Body of pancreas (tissue), 4 donors: ENCODE measurements around the gene RUNX2. TPM values are rescaled to one million over a fixed set of nuclear protein-coding genes. Genes with fewer than 3 reads are reported as not detected.

Source experiments
- ATAC-seq: fragments of 150-250 bp; one replicate; pipeline ENCODE4 v1.9.1; 2016
- DNase-seq, 4 donors: peaks; one replicate each; pipeline ENCODE4 v3.0.0-alpha.2; 2019
- H3K27ac ChIP-seq, 4 donors: fragments of 200-600 bp; sonication (generic); 1 replicate in 3 of 4; 2 replicates in 1 of 4; pipeline versions ENCODE4 v1.5.1 to v1.6.1; 2016 to 2019; ENCODE audit warnings: mild to moderate bottlenecking in 1 of 4, mixed read lengths in 1 of 4, moderate library complexity in 1 of 4
- H3K27me3 ChIP-seq, 2 donors: fragments of 200-600 bp; sonication (generic); one replicate each; pipeline ENCODE4 v1.6.0; 2016; ENCODE audit warnings: mild to moderate bottlenecking in 1 of 2
- H3K36me3 ChIP-seq, 2 donors: fragments of 200-600 bp; sonication (generic); replicated peaks in 1 of 2; 2 replicates each; pipeline ENCODE4 v1.5.1; 2016; ENCODE audit warnings: low read depth in 2 of 2; ENCODE audit not compliant: insufficient read depth in 1 of 2
- H3K4me1 ChIP-seq: fragments of 200-600 bp; sonication (generic); one replicate; pipeline ENCODE4 v1.6.0; 2016
- H3K4me3 ChIP-seq, 2 donors: fragments of 200-600 bp; sonication (generic); 1 replicate in 1 of 2; 2 replicates in 1 of 2; pipeline ENCODE4 v1.5.1; 2016 to 2019
- H3K9me3 ChIP-seq, 3 donors: fragments of 200-600 bp; sonication (generic); 1 replicate in 2 of 3; 2 replicates in 1 of 3; pipeline ENCODE4 v1.5.1; 2016
- POLR2A ChIP-seq, 3 donors: fragments of 450-650 bp; IDR thresholded peaks; one replicate each; pipeline ENCODE4 v1.6.1; 2016; ENCODE audit warnings: antibody characterized with exemption in 3 of 3, mild to moderate bottlenecking in 2 of 3
- WGBS, 2 donors: methylation state at CpG; one replicate each; pipeline ENCODE4 v1.1.5; 2017; 5-methylcytosine and 5-hydroxymethylcytosine counted together
- intact Hi-C: fragments of 100-400 bp; cut with DNase I; formaldehyde crosslinking; loops from one replicate; pipeline ENCODE4 v1.15.1; 2023
- total RNA-seq, 2 donors: library from RNA; depleted of rRNA; stranded (reverse); fragments of >200 nt; gene quantifications; one replicate each; pipeline ENCODE4 v1.1.0, GENCODE V29; 2016
- TF ChIP-seq, protein P1 (sequence below), 7 experiments: fragments of 450-650 bp in 4 of 7; fragments of 200-600 bp in 3 of 7; sonication (generic) in 3 of 7; IDR thresholded peaks; one replicate each; pipeline ENCODE4 v1.5.1; 2016 to 2019; ENCODE audit warnings: antibody characterized with exemption in 7 of 7

RUNX2 gene
- total RNA-seq, 2 donors from 2014 or later, result 0.33 to 1.0 TPM

DNA sequence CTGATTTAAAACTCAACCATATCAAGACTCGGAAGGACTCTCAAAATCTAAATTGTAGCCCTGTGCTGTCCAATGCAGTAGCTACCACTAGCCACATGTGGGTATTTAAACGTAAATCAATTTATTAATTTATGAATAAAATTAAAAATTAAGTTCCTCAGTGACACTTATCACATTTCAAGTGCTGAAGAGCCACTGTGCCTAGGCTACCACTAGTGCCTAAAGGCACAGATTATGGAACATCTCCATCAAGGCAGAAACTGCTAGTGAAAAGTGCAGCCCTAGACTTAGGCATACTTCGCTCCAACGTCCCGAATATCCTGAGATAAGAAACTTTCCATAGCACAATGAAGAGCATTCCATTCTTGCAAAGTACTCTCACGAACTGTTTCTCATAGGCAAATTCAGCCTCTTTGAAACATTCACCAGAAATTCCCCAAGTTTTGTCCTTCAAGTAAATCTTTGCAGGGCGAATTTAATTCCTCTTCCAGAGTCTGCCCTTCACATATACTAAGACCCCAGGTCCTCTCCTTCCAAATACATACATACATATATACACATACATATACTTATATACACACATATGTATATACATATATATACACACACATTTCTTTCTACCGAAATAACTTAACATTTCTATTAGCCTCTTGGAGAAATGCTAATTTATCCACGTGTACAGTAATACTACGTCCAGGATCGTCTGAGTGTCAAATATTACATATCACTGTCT lies 48.3 kb downstream of the RUNX2 start:
- H3K27me3 ChIP-seq, result no peaks in the 10 kb centered on the region
- peak overlapping the region; percentile 78 to 86 for H3K4me3 ChIP-seq
- intact Hi-C loops, result no loop called here
- H3K9me3 ChIP-seq, result no peaks in the 10 kb centered on the region
- peaks cover 10% of the 10 kb centered on the region for H3K4me1 ChIP-seq
- peak overlapping the region; percentile 94 to 99 (median 96) for H3K27ac ChIP-seq
- 14 to 17% methylated on average over 11 of the region's 11 CpGs for WGBS, 2 donors
- no peaks in the 10 kb centered on the region for H3K36me3 ChIP-seq
- ATAC-seq, result no peak
- TF ChIP-seq, protein P1, sequence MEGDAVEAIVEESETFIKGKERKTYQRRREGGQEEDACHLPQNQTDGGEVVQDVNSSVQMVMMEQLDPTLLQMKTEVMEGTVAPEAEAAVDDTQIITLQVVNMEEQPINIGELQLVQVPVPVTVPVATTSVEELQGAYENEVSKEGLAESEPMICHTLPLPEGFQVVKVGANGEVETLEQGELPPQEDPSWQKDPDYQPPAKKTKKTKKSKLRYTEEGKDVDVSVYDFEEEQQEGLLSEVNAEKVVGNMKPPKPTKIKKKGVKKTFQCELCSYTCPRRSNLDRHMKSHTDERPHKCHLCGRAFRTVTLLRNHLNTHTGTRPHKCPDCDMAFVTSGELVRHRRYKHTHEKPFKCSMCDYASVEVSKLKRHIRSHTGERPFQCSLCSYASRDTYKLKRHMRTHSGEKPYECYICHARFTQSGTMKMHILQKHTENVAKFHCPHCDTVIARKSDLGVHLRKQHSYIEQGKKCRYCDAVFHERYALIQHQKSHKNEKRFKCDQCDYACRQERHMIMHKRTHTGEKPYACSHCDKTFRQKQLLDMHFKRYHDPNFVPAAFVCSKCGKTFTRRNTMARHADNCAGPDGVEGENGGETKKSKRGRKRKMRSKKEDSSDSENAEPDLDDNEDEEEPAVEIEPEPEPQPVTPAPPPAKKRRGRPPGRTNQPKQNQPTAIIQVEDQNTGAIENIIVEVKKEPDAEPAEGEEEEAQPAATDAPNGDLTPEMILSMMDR (IDR thresholded peaks at IDR 0.05), result no peak
- no peak for DNase-seq

DNA sequence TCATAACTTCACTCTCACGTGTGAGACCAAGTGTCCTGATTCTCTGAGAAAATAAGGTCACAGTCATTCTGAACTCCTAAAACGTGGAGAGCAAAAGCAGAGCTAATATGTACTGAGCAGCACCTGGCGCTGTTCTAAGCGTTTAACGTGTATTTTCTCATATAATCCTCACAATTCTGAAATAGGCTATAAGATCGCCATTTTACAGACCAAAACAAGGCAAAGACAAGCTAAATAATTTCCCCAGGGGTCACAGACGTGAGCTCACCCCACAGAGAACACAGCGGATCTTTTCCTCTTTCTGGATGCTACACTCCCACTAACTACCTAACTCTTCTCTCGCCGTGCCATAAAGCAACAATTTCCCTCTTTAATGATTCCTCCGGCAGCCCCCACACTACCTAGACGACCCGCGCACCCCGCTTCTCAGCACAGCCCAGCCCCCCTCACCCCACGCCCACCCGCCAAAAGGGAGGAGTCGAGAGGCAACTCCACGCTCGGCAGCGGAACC lies 49.0 kb downstream of the RUNX2 start:
- H3K36me3 ChIP-seq, result no peaks in the 10 kb centered on the region
- ATAC-seq (peak; percentile 4), DNase-seq (peak in 2 of 4 donors; percentile 5 to 8)
- H3K9me3 ChIP-seq, result no peaks in the 10 kb centered on the region
- no peaks in the 10 kb centered on the region for H3K27me3 ChIP-seq
- 0 to 1% methylated on average over 17 to 21 of the region's 21 CpGs for WGBS, 2 donors
- peak overlapping the region; percentile 78 to 86 for H3K4me3 ChIP-seq
- peaks cover 10% of the 10 kb centered on the region for H3K4me1 ChIP-seq
- intact Hi-C loops, result no loop called here
- no peak for TF ChIP-seq POLR2A (IDR thresholded peaks at IDR 0.05)
- TF ChIP-seq, protein P1 (IDR thresholded peaks at IDR 0.05), result no peak
- peak overlapping the region; percentile 94 to 99 (median 96) for H3K27ac ChIP-seq

DNA sequence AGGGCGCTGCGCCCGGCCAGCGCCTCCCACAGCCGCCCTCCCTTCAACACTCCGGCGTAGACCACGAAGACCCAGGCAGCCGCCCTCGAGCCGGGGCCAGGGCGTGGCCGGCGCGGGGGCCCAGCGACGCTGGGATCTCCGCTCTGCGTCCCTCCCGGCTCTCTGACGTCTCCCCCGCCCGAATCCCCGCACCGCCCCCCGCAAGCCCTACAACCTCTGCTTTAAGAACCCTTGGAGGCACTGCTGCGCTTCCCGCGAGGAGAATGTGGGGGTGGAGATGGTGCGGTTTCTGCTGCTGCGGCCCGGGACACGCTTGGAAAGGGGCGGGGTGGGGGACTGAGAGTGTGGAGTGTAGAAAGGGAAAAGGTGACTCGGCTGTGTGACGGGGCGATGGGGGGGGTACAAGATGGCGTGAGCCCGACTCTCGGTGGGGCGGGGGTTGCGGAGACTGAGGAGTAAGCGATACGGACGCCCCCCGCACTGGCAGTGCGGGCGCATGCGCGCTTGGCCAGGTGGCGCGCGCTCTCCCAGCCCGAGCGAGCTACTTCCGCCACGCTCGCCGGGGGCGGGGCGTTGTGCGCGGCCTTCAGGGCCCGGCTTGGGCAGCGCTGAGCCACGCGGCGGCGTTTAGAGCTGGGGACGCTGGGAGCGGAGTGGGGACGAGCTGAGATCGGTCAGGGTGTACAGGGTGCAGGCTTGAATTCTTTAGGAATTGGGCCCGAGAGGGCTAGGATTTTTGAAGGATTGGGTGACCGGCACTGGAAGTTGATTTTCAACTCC lies 49.6 kb downstream of the RUNX2 start, which contains the start of gene SUPT3H:
TSS of gene SUPT3H (minus strand) at position 381 of the 780 bp plus-strand sequence.
- 0 to 1% methylated on average over 25 to 68 of the region's 75 CpGs for whole genome bisulfite sequencing, 2 donors
- TF ChIP-seq, protein P1 (IDR thresholded peaks at IDR 0.05), result peak in 3 of 7 experiments; percentile 29 to 42 (median 37)
- peak; percentile 58 to 81 (median 81) for TF ChIP-seq POLR2A (IDR thresholded peaks at IDR 0.05)
- ATAC-seq (peak; percentile 93), DNase-seq (peak; percentile 90 to 93 (median 92))
- intact Hi-C loops, result no loop called here
- peaks cover 10% of the 10 kb centered on the region for H3K4me1 ChIP-seq
- no peaks in the 10 kb centered on the region for H3K36me3 ChIP-seq
- no peaks in the 10 kb centered on the region for H3K9me3 ChIP-seq
- H3K4me3 ChIP-seq, result peak within 1 kb of the TSS; percentile 78 to 86
- no peaks in the 10 kb centered on the region for H3K27me3 ChIP-seq
- H3K27ac ChIP-seq, result peak within 1 kb of the TSS; percentile 94 to 99 (median 96)

DNA sequence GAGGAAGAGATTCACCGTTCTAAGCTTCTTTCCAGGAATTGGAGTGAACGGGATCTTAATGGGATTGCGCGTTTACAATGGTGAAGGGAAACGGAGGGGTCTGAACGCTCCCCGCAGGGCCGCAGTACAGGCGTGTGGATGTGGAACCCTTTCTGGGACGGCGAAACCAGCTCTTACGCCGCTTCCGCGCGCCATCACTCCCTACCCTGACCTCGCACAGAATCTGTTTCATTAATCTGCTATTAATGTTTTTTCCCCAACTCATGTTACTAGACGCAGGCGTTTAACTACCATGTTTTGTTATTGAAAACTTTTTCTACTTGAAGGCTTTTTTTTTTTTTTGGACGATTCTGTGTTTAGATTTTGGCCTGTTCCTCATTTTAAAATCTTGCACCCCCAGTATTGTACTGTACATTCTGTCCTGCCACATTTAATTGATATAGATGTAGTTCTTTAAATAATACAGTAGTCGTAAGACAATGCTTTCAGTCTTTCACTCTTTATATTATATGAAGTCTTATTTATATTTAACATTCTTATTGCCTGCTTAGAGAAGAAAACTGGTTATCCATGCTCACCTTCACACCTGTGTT lies 50.3 kb downstream of the RUNX2 start:
- 0 to 1% methylated on average over 21 of the region's 21 CpGs for WGBS, 2 donors
- TF ChIP-seq, protein P1 (IDR thresholded peaks at IDR 0.05), result no peak
- no peak for TF ChIP-seq POLR2A (IDR thresholded peaks at IDR 0.05)
- DNase-seq (peak in 3 of 4 donors; percentile 24 to 36 (median 33)), ATAC-seq (peak; percentile 21)
- Histone ChIP-seq H3K27ac (peak overlapping the region; percentile 94 to 99 (median 96)), H3K27me3 (no peaks in the 10 kb centered on the region), H3K4me1 (peaks cover 10% of the 10 kb centered on the region), H3K4me3 (peak overlapping the region; percentile 78 to 86), H3K9me3 (no peaks in the 10 kb centered on the region), H3K36me3 (no peaks in the 10 kb centered on the region)
- intact Hi-C loops, result no loop called here
